Common myeloid progenitor, CD34-positive (primary cell): ENCODE measurements around the gene ARHGAP42.

Source experiments
- CTCF ChIA-PET: fragments of 350-600 bp; sonication (Branson Sonifier 250); formaldehyde crosslinking; loops from one replicate; lab custom pipeline; 2021; ENCODE audit warnings: antibody characterized with exemption; lab: Charles Lee
- POLR2A ChIA-PET: fragments of 350-600 bp; sonication (Branson Sonifier 250); formaldehyde crosslinking; loops from one replicate; lab custom pipeline; 2021; ENCODE audit warnings: antibody characterized with exemption; lab: Charles Lee
- DNase-seq, 3 donors: peaks; one replicate each; pipeline versions ENCODE4 v3.0.0 to v3.0.0-alpha.2; 2013
- H3K27ac ChIP-seq, 2 experiments: 1 replicate in 1 of 2; 2 replicates in 1 of 2; pipeline ENCODE4 v1.7.0; 2013; ENCODE audit warnings: inconsistent platforms in 2 of 2, low read length in 2 of 2, mild to moderate bottlenecking in 2 of 2, low read depth in 1 of 2, moderate library complexity in 1 of 2; ENCODE audit not compliant: severe bottlenecking in 2 of 2, insufficient read depth in 1 of 2, poor library complexity in 1 of 2
- H3K27me3 ChIP-seq, 5 experiments: replicated peaks in 2 of 5; 1 replicate in 3 of 5; 2 replicates in 2 of 5; pipeline versions ENCODE4 v1.6.1 to v1.7.0; 2013; ENCODE audit warnings: low read length in 4 of 5, mild to moderate bottlenecking in 2 of 5, moderate library complexity in 2 of 5, inconsistent platforms in 1 of 5; ENCODE audit not compliant: insufficient read depth in 5 of 5, control insufficient read depth in 4 of 5
- H3K36me3 ChIP-seq, 4 experiments: 1 replicate in 2 of 4; 2 replicates in 2 of 4; pipeline versions ENCODE4 v1.6.1 to v1.7.0; 2013; ENCODE audit warnings: low read length in 3 of 4, control low read depth in 1 of 4, mild to moderate bottlenecking in 1 of 4; ENCODE audit not compliant: control insufficient read depth in 4 of 4, insufficient read depth in 4 of 4
- H3K4me1 ChIP-seq, 4 experiments: 1 replicate in 3 of 4; 2 replicates in 1 of 4; pipeline versions ENCODE4 v1.6.1 to v1.7.1; 2013; ENCODE audit warnings: low read length in 3 of 4, mild to moderate bottlenecking in 3 of 4, control low read depth in 1 of 4, inconsistent platforms in 1 of 4, moderate library complexity in 1 of 4; ENCODE audit not compliant: control insufficient read depth in 4 of 4, insufficient read depth in 4 of 4; ENCODE audit errors: control extremely low read depth in 1 of 4
- H3K4me3 ChIP-seq, 7 experiments: 1 replicate in 4 of 7; 2 replicates in 3 of 7; pipeline versions ENCODE4 v1.5.1 to v1.7.0; 2013; ENCODE audit warnings: mild to moderate bottlenecking in 7 of 7, low read length in 6 of 7, moderate library complexity in 6 of 7, inconsistent platforms in 2 of 7, low read depth in 2 of 7, control low read depth in 1 of 7; ENCODE audit not compliant: insufficient read depth in 4 of 7, control insufficient read depth in 1 of 7; ENCODE audit errors: extremely low read depth in 1 of 7
- H3K9me3 ChIP-seq, 5 experiments: 1 replicate in 4 of 5; 2 replicates in 1 of 5; pipeline versions ENCODE4 v1.6.1 to v1.7.1; 2013; ENCODE audit warnings: low read length in 4 of 5, mild to moderate bottlenecking in 2 of 5, inconsistent platforms in 1 of 5, low read depth in 1 of 5, moderate library complexity in 1 of 5; ENCODE audit not compliant: control insufficient read depth in 4 of 5, insufficient read depth in 2 of 5; ENCODE audit errors: control extremely low read depth in 1 of 5
- WGBS: methylation state at CpG from one replicate; pipeline ENCODE4 v1.1.5; 2013; ENCODE audit not compliant: insufficient coverage; 5-methylcytosine and 5-hydroxymethylcytosine counted together

The ARHGAP42 gene

DNA sequence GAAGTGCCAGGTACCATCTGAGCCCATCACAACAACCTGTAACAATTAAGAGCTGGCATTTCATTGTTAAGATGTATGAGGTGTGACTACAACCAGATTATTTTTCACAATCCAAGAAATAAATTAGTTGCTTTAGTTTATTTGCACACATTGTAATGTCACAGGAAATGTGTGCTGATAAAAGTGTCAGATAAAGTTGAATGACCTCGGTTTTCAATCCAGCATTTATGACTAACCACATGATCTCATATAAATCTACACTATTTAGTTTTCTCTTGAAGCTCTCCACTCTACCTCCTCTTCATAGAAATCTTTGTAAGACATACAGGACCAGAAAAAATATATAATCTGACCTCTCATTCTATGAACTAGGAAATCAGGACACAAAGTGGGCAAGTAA lies 276.3 kb downstream of the ARHGAP42 start:
- WGBS, result no CpG with 5 or more reads among the region's 1 CpG
- Histone ChIP-seq H3K36me3 (no peaks in the 10 kb centered on the region), H3K27me3 (no peaks in the 10 kb centered on the region), H3K9me3 (no peaks in the 10 kb centered on the region), H3K4me1 (no peaks in the 10 kb centered on the region), H3K27ac (no peak overlapping the region), H3K4me3 (no peak overlapping the region)
- ChIA-PET CTCF (no interaction called here), POLR2A (no interaction called here)
- no peak for DNase-seq

DNA sequence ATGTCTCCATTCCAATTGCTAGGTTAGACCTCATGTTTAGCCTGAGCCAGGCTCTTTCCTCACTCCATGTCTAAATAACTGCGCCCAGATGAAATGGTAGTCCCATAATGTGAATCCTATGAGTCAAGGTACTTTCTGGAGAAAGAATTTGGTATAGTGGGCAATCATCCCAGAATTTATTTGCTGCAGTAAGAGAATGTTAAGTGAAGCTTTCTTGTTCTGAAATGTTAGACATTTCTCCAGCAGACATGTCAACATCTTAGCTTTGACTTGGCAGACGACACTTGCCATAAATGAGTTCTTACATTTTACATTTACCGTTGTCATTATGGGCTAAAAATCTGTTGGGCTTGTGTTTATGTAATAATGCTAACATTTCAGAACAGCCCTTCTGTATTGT lies 277.3 kb downstream of the ARHGAP42 start:
- H3K4me3 ChIP-seq, result no peak overlapping the region
- ChIA-PET CTCF (no interaction called here), POLR2A (no interaction called here)
- H3K27me3 ChIP-seq, result no peaks in the 10 kb centered on the region
- H3K9me3 ChIP-seq, result peaks cover 0 to 2% (median 0%) of the 10 kb centered on the region in 5 experiments
- no peak for DNase-seq
- H3K36me3 ChIP-seq, result no peaks in the 10 kb centered on the region
- no peaks in the 10 kb centered on the region for H3K4me1 ChIP-seq
- no peak overlapping the region for H3K27ac ChIP-seq
- no CpG with 5 or more reads among the region's 3 CpGs for WGBS

DNA sequence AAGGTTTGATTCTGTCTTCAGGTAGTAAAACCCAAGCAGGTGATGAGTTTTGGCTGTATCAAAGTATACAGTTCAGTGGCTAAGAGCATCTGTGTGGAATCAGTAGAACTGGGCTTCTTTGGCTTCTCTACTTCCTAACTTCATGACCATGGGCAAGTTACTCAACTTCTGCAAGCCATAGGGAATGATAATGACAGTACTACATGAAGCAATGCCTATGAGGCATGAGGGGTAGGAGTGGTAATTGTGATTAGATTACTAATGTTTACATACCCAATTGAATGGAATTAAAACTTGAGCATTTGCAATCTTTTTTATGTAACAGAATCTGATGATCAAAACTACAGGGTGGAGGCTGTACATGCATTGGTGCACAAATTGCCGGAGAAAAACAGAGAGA lies 278.3 kb downstream of the ARHGAP42 start:
- Histone ChIP-seq H3K4me3 (no peak overlapping the region), H3K27me3 (no peaks in the 10 kb centered on the region), H3K27ac (no peak overlapping the region), H3K4me1 (no peaks in the 10 kb centered on the region), H3K9me3 (peaks cover 0 to 6% (median 0%) of the 10 kb centered on the region in 5 experiments), H3K36me3 (no peaks in the 10 kb centered on the region)
- DNase-seq, result no peak
- ChIA-PET CTCF (no interaction called here), POLR2A (no interaction called here)
- no CpG with 5 or more reads among the region's 1 CpG for WGBS

DNA sequence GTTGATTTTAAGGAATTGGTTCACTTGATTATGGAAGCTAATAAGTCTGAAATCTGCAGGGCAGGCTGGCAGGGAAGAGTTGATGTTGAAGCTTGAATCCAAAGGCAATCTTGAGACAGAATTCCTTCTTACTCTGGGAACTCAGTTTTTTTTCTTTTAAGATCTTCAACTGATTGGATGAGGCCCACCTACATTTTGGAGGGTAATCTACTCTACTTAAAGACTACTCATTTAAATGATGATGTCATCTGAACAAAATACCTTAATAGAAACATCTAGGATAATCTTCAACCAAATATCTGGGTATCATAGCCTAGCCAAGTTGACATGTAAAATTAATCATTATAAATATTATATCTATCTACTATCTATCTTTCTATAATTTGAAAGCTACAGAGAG lies 279.3 kb downstream of the ARHGAP42 start:
- H3K27ac ChIP-seq, result no peak overlapping the region
- H3K4me3 ChIP-seq, result no peak overlapping the region
- no peaks in the 10 kb centered on the region for H3K27me3 ChIP-seq
- ChIA-PET POLR2A (no interaction called here), CTCF (interaction anchor here (0.8 kb wide), 1 partner anchor 12 kb away, joined by 3 read pairs; no protein-coding TSS in a partner anchor)
- H3K36me3 ChIP-seq, result no peaks in the 10 kb centered on the region
- H3K4me1 ChIP-seq, result no peaks in the 10 kb centered on the region
- DNase-seq, result no peak
- peaks cover 0 to 10% (median 0%) of the 10 kb centered on the region in 5 experiments for H3K9me3 ChIP-seq

DNA sequence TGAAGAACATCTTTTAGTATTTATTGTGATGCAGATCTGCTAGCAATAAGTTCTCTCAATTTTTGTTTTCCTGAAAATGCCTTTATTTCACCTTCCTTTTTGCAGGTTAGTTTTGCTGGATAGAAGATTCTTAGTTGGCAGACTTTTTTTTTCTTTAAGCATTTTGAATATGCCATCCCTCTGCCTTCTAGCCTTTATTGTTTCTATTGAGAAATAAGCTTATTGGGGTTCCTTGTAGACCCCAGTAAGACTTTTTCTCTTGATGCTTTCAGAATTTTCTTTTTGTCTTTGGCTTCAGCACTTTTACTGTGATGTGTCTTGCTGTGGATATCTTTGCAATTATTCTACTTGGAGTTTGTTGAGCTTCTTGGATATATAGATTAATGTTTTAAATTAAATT lies 281.9 kb downstream of the ARHGAP42 start:
- H3K9me3 ChIP-seq, result peaks cover 0 to 10% (median 0%) of the 10 kb centered on the region in 5 experiments
- no peaks in the 10 kb centered on the region for H3K4me1 ChIP-seq
- no peaks in the 10 kb centered on the region for H3K27me3 ChIP-seq
- POLR2A ChIA-PET, result no interaction called here
- H3K27ac ChIP-seq, result no peak overlapping the region
- no peak overlapping the region for H3K4me3 ChIP-seq
- H3K36me3 ChIP-seq, result no peaks in the 10 kb centered on the region
- CTCF ChIA-PET, result interaction anchor here (1.0 kb wide), 1 partner anchor 8 kb away, joined by 3 read pairs; no protein-coding TSS in a partner anchor
- DNase-seq, result no peak

DNA sequence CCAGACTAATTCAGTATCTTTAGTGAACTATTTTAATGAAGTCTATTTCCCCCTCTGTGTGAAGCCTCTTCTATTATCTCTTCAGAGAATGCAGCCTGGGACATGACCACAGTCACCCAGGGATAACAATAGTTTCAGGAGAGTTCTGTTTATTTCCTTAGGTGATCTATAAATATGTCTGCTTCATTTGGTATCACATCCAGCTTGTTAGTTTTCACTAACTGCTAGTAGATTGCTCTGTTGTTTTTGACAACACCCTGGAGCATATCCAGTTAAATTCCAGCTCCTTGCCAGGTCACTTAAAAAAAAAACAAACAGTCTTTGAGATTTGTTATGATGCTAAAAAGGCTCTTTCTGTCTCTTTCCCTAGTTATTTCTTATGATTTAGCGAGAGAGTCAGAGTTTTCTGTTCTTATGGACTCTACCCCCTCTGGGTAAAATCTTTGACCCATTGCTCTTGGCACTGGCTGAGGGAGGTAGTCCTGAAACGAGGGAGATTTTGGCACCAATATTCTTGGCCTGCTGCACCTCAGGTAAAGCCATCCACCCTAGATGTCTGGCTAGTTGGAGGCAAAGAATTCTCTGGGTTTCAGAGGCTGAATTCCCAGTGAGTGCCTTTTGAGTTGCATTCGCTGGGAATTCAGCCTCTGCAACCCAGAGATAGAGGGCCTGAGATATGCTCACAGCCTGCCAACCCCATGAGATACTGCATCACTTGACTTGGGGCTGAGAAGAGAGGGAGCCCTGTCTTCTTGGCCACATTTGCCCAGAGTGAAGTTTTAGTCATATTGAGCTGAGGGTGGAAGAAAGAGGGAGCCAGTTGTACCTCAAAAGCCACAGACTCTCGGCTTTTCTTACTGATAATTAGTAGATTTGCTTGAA lies 283.4 kb downstream of the ARHGAP42 start:
- Histone ChIP-seq H3K27ac (no peak overlapping the region), H3K27me3 (no peaks in the 10 kb centered on the region), H3K4me3 (no peak overlapping the region), H3K36me3 (no peaks in the 10 kb centered on the region), H3K4me1 (no peaks in the 10 kb centered on the region), H3K9me3 (peaks cover 0 to 10% (median 0%) of the 10 kb centered on the region in 5 experiments)
- ChIA-PET CTCF (interaction anchor here (1.2 kb wide), 1 partner anchor 11 kb away, joined by 4 read pairs; no protein-coding TSS in a partner anchor), POLR2A (no interaction called here)
- 92% methylated on average over 3 of the region's 4 CpGs for whole genome bisulfite sequencing
- DNase-seq, result no peak

DNA sequence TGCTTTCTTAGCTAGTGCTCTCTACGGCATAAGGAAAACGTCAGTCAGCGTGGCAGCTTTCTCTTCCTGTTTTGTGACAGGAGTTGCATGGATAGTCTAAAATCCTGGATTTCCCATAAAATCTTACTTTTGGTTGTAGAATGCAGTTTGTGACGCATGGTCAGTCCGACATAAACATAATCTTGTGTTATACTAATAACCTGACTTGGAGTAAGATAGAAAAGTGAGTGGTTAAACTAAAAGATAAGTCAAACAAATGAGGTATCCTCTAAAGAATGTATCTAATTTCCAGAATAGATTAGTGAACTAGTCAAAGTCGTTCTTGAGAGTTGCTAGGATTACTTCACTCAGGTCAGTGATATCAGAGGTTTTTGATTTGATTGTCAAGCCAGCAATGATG lies 285.0 kb downstream of the ARHGAP42 start:
- peaks cover 0 to 10% (median 0%) of the 10 kb centered on the region in 5 experiments for H3K9me3 ChIP-seq
- ChIA-PET POLR2A (no interaction called here), CTCF (interaction anchor here (1.2 kb wide), 1 partner anchor 9 kb away, joined by 4 read pairs; no protein-coding TSS in a partner anchor)
- H3K4me1 ChIP-seq, result no peaks in the 10 kb centered on the region
- H3K27ac ChIP-seq, result no peak overlapping the region
- no peak for DNase-seq
- WGBS, result 100% methylated on average over 4 of the region's 6 CpGs
- no peaks in the 10 kb centered on the region for H3K27me3 ChIP-seq
- no peaks in the 10 kb centered on the region for H3K36me3 ChIP-seq
- no peak overlapping the region for H3K4me3 ChIP-seq
